NCI-H187 treated with DMSO at 0.1 percent for 48 hours (cell line): ENCODE measurements around the gene FANCG.
A peak's percentile ranks its signal among the peaks of the same experiment; 100 is the strongest.

Experiments
- DNase-seq: peaks from one replicate; lab custom pipeline; 2025; lab: John Stamatoyannopoulos, UW

FANCG gene

DNA sequence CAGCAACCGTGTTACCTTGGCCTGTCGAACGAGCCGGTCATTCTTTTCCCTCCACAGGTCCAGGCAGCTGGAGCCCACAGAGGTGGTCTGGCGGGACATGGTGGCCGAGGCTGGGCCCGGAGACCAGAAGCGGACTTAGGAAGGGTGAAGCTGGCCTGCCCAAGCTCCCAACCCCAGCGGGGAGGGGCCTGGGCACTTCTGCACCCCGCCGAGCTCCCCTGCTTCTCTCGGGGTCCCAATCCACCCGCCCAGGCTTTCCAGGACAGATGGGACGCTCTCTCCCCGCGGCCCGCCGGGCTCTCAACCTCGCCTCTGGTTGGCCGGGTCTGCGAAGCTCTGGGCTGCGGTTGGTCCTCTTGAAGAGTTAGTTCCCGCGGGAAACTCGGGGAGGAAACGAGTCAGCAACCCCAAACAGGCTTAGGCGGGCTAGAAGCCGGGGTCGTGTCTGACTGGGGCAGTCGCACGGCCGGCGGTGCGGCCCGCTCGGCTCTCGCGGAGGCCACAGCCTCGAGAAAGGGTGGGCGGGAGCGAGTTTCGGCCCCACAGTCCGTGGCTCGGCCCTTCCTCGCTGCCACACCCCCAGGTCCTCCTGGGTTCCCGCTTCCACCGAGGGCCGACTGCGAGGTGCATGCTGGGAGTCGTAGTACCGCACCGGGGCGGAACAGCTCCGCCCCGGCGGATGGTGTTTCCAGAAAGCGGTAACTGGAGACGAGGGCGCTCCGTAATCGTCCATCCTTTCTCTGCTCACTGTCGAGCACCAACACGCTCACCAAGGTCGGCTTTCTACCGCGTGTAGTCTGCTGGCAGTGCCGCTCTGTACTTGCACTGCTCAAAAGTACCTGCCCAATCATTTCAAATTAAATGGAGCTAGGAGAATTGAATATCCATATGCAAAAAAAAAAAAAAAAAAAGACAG is at the start of gene FANCG:
TSS of gene FANCG (minus strand) at position 517 of the 916 bp plus-strand sequence. CDS start at position 99, 418 bp downstream.
- peak; percentile 37 for DNase-seq

DNA sequence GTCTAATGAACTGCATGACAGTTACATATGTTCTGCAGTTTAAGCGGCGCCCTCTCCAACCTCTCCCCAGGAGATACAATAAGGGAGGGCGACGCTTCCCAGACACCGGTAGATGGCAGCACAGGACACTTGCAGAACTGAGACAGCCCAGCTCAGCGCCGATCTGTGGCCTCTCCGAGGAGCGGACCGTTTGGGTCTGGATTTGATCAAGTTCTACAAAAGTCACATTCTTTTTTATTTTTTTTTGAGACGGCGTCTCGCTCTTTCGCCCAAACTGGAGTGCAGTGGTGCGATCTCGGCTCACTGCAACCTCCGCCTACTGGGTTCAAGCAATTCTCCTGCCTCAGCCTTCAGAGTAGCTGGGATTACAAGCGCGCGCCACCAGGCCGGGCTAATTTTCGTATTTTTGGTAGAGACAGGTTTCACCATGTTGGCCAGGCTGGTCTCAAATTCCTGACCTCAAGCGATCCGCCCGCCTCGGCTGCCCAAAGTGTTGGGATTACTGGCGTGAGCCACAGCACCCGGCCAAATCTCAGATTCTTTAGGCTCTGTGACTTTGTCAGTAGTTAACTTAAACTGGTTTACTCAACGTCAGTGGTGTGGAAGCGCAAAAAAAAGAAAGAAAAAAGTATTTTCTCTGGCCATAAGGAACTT is 37.3 kb upstream of the FANCG start:
- DNase-seq = peak; percentile 22

DNA sequence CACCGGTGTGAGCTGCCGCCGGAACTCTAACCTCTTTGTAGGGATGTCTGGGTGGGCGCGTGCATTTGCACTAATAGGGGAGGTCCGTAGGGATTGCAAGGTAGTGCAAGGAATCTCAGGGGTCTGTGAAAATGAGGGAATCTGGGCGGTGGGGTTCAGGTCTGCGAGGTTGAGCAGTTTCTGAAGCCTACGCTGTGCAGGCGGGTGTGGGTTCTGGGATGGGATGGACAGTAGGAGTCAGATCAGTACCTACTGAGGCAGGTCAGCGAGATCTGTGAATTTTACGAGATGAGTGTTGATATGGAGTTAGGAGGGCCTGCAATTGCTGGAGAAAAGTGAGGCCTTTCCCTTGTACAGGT is 36.8 kb upstream of the FANCG start:
- DNase-seq = no peak

DNA sequence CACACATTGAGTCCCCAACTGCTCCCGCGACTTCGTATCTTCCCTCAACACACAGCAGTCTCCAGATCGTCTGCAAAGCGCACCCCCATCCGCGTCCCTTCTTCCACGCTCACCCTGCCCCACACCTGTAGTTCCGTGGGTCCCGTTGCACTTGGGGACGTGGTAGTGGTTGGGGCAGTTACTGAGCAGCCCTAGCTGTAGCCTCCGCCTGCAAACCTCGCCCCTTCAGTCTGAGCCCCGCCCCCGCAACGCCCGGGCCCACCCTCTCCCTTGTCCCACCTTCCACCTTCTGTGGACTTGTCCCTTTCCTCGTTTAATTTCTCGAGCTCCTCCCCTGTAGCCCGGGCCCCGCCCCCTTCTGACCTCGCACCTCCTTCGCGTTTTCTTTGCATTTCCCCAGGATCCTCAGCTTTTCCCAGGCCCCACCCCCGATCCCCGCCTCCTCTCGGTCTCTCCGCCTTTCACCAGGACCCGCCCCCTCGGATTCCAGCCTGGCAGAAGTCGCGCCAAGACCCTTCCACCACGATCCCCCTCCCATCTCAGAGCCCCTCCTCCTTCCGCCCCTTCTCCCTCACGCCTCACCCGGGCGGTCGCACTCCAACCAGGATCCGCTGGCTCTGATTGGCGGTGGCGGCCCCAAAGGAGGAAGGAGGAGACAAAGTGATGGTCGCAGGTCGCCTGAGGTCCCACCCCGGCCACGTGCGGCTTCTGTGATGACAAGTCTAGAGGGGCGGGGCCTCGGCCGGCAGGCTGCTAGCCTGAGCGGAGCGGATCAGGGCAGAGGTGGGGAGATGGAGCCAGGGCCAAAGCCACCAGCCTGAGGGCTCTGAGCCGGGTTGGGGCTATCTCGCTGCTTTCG is 36.2 kb upstream of the FANCG start, which contains the start of gene ATOSB:
TSS of gene ATOSB (minus strand) at position 183 of the 859 bp plus-strand sequence. CDS start 7,588 bp downstream, outside the sequence.
- peak; percentile 94 for DNase-seq

DNA sequence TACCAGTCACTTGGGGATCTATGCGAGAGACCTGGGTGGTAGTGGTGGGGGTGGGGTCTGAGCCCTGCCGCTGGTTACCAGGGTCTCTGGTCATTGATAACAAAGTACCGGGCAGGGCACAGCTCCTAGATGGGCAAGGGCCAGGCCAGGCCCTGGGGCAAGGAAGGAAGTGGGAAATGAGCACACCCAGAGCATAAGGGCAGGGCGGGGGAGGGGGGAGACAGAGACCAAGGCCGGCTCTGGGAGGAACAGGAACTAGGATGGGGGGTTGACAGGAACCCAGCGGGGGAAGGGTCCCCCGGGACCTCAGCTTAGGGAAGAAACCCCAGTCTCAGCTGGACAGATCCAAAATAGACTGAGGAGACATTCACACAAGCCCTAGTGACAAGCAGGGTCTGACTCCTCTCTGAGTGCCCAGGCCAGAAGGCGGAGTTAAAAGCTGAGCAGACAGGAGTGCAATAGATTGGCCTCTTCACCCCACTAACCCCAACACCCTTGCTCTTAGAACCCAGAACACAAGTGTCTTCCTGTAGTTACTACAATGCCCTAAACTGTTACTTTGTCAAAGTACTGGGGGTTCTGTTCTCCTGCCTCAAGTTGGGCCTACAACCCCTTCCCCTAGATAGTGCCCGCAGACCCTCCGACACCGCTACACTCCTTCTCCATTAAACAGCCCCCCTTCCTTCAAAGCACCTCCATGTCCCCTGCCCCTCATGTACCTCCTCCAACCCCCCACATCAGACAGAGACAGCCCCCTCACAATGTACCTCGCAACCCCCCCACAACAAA is 35.3 kb upstream of the FANCG start:
- no peak for DNase-seq

DNA sequence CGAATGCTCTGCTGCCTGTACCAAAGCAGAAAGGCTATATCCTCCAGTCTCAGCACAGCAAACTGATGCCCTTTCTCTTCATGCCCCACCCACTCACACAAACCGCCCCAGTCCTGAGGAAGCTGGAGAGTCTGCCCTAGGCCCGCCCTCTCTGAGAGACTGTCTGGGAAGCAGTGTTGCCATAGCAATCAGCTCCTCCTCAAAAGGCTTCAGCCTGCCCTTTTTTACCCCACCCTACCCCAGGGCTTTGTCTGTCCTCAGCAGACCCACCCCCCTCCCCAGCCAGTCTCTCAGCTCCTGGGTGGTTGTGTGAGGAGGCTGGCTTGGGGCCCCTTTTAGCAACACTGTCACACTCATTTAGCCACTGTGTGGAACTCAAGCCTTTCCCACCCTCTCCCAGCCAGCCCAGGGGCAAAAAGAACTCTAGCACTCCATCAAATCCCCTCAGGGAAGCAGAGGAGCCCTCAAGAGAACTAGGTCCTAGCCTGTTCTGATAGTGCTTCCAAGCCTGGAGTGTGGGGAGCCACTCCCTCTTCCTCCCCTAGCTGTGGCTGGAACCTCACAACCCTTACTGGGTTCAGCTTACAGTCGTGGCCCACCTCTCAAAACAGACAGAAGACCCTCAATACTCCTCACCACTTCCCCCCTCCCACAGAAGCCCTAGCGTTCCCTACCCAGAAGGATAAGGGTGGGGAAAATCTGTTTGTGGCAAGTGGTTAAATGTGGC is 34.5 kb upstream of the FANCG start:
- DNase-seq = peak; percentile 55

DNA sequence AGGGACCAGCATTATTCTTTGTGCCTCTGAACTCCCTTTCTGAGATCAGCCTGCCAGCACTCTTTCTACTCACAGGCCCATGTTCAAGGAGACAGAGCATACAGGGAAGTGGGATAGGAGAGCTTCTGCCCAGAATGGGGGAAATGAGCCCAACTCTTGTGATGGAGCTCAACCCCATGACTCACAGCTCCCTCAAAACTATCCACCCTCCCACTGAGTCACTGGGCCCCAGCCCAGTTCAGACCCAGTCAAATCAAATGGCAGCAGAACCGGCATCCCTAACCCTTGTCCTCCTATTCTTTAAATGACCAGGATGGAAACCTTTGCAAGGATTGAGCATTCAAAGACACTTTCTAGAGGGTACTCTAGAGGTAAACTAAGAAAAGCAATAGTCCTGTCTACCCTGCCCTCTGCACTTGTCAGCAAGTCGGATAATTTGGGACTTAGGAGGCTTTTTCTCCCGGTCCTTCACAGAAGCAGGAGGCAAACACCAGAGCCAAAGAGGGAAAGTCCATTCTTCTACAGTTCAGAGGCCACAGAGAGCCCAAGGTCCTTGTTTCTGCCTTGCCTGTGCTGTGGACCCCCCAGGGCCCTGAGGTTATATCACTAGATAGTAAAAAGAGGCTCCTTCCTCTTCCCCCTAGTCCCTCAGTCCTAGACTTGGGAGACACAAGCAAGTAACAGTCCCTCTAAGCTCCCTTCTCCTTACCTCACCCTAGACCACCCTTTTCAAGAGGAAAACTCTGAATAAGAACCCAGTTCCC is 32.7 kb upstream of the FANCG start:
- no peak for DNase-seq

DNA sequence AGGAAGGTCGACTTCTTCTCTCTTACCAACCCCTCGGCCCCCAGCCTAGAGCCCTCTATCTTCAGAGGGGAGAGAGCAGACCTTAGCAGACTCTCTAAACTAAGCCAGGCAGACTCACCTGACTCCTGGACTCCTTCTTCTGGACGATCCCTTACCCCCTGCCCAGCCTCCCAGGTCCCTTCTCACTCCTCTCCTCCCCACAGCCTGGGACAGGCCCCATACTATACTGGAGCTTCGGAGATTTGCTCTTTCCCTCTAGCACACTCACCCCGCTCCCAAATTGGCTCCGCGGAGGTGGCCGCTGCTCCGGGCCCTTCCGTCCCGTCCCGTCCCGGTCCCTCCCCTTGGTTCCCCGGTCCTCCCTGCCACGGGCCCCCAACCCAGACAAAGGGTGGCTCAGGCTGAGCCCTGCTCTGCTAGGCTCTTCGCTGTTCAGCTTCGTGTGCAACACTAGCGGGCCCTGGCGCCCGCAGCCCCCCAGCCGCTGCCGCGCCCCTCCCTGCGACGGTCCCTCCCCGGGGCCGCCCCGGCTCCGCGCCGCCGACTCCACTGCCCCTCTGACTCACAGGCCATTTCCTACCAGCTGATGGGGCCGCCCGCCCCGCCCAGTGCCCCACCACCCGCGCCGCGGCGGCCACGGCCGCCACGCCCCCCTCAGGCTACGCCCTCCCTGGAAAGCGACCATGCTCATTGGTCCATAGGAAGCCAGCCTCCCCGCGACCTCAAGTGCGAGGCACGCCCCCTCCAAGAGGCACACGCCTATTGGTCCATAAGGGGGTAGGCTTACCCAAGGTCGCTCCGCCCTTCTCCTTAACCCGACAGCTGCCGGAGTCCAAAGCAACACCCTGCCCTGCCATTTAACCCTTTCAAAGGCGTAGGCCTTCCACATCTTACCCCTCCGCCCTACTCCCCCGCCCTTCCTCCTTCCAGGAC is 31.5 kb upstream of the FANCG start:
- peak; percentile 80 for DNase-seq

DNA sequence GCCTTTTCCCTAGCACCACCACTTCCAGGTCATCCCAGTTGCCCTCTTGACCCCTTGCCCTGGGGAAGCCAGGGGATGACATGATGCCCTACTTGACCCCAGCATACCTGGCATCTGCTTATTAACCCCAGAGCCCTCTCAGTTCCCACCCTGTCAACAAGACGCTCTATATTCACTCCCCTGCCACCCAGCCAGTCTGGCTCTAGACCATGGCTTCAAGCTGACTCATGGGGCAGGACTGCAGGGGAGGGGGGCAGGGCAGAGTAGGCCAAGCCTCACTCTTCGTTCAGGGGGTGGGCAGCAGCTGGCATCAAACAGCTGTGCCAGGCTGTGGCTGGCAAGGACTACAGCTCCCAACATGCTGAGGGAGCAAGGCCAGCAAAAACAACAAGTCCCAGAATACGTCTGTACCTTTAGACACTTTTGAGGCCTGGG is 30.6 kb upstream of the FANCG start:
- DNase-seq = no peak

DNA sequence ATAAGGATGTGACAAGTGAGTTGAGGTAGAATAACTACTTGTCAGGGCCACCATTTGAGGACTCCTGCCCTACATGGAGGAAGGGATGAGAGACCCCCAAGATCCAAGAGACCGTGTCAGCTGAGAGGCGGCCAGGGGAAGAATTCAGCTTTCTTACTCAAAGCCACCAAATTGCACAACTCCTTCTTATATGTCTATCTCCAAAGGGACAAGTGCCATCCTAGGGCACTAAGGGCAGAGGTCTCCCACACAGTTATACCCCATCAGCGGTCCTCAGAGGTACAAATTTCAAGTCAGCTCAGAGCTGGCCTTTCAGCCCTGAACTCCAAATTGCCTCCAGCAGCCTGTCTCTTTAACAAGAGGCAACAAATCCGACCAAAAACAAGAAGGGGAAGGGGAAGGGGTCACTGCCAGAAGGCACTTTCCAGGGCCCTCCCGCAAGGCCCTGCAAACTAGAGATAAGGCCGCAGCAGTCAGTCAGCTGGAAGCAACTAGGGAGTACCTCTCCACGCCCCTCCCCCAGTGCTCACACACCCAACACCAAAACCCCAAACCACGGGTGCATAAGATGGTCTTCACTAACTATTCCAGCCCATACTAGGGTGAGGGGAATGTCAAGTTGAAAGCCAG is 29.3 kb upstream of the FANCG start:
- no peak for DNase-seq

DNA sequence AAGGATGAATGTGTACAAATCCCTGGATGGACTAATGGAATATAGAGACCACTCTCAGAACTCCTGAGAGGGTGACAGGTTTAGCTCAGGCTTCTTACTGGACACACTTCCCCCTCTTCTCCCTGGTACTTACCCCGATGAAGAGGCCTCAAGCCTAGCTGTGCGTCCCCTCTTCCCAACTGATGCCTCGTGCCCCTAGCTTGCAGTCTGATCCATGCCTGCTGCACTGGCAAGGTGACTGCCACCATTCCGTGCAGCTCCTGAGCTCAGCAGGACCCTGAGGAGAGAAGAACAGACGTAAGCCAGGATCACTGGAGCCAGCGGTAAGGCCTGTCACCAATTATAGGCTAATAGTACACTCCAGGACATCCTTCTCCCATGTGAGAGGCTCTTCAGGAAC is 28.7 kb upstream of the FANCG start:
- no peak for DNase-seq

DNA sequence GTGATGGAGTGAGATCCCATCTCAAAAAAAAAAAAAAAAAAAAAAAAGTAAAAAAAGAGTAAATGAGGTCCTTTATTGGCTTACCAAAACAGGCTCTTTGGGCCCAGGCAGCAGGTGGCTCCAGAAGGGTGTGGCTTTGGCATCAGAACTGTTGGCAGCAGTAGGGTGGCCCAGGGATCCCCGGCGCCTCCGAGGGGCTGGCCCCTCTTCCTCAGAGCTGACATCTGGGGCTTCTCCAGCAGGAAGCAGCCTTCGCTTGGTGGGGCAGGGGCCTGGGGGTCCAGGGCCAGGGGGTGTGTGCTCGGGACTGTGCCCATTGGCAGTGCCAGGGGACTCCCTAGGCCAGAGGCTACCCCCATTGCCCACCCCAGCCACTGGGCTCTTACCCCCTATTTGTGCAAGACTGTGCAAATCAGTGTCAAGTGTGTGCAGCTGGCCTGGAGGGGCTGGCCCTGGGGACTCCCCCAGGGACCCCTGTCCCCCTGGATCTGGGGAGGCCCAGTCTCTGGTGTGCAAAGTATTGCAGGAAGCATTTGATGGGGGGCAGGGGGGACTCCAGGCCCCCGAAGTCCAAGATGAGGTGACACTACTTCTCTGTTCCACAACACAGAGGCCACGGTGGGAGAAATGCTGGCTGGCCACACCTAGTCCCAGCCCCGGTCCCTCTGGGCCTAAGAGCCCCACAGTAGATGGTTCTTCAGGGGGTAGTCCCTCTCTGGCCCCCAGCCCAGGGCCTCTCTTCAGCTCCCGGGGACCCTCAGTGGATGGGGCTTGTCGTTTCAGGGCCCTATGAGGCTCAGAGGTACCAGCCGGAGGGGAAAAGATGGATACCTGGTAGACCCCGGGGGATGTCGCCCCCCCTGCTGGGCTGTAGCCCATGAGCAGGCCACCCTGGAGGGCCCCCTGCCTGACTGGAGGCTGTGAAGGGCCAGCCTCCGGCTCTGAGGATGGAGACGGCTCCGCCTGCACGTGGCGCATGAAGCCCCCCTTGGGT is 27.9 kb upstream of the FANCG start:
- DNase-seq = no peak

DNA sequence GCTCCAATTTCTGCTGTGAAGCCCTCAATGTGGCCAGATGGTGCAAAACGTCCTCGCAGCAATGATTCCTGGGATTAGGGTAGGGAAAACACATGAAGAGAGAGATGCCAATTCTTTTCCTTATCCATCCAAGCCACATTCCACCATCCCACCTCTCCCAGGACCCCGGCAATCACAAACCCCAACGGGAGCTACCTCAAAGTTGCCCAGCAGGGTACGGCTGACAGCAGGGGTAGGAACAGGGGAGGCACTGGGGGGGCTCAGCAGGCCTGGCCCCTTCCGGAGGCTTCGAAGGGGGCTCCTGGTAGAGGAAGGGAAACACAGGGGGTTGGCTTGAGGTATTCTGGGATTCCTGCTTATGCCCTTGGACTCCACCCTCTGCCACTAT is 26.6 kb upstream of the FANCG start:
- no peak for DNase-seq

DNA sequence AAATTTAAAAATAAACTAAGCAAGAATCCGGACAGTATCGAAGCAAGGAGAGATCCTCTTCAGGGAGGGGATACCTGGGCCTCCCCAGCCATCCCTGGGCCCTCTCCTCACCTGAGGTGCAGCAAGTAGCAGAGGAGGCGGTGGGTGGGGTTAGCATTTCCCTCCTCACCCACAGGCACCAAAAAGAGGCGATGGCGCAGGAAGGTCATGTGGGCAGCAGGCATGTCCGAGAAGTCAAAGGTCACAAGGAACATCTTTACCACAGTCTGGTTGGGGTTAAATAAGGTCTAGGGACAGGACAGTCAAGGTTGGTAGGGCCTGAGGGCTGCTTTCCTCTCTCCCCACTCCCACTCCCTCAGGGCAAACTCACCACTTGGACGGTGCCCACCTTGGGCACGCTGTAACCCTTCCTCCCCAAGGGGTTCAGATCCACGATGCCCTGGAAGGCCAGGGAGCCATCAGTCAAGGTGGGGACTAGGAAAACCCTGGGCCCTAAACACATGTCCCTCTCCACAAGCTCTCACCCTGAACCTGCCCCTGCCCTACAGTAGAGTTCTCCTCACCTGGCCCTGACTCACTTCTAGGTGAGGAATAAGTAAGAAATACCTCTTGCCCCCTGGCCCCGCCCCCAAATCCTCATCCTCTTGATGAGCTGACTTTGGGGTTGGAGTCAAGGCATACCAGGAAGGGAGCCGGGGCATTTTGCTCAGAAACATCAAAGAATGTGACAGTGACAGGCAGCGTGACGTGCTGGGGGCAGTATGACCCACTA is 26.0 kb upstream of the FANCG start:
- no peak for DNase-seq

DNA sequence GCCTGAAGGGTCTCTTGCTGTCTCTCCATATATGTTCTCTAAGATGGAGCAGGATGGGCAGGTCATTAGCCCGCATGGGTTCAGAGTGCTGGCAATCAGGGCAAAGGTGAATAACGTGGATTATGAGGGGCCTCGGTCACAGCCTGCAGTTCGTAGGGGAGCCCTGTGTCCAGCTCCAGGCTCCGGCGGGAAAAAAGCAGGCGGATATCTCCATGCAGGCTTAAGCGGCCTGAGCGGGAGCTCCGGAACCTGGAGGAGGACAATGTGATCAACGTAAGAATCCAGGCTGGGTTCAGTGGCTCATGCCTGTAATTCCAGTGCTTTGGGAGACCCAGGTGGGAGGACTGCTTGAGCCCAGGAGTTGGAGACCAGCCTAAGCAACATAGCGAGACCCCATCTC is 25.4 kb upstream of the FANCG start:
- no peak for DNase-seq

DNA sequence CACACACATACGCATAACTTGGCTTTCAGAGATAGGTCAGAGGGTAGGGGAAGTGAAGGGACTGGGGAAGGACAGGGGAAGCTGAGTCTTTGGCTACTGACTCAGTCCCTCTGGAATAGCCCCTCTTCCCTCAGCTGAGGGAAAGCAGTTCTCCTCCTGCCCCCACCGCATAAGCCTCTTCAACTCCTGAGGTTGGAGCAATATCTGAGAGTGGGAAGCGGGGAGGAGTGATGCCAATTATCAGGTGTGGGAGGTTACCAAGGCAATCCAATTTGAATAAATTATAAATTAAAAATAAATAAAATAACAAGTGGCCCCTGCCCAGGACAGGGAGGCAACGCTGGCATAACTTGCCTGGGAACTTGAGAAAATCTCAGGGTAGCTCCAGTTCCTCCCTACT is 24.8 kb upstream of the FANCG start:
- DNase-seq = no peak
